Kidney (tissue), 14 donors: ENCODE results near the gene LIAS. TPM values are rescaled to one million over a fixed set of nuclear protein-coding genes. Genes with fewer than 3 reads are reported as not detected.

Source experiments
- DNase-seq, 5 donors: peaks; one replicate each; pipeline ENCODE4 v3.0.0-alpha.2; 2013 to 2020
- FAIRE-seq: peaks from 2 replicates; lab custom pipeline; 2012; peaks lifted over from hg19 to GRCh38; lab: Jason Lieb, UNC
- H3K27ac ChIP-seq, 2 donors: one replicate each; pipeline ENCODE4 v1.7.0; 2013; ENCODE audit warnings: low read depth in 2 of 2, low read length in 2 of 2, inconsistent platforms in 1 of 2
- H3K27me3 ChIP-seq: one replicate; pipeline ENCODE4 v1.7.1; 2013; ENCODE audit warnings: low read length, inconsistent platforms; ENCODE audit not compliant: control insufficient read depth, insufficient read depth
- H3K36me3 ChIP-seq, 3 donors: one replicate each; pipeline versions ENCODE4 v1.7.0 to v1.7.1; 2013; ENCODE audit warnings: low read length in 3 of 3, control low read depth in 1 of 3, inconsistent platforms in 1 of 3; ENCODE audit not compliant: insufficient read depth in 3 of 3, control insufficient read depth in 2 of 3
- H3K4me1 ChIP-seq, 3 donors: one replicate each; pipeline versions ENCODE4 v1.7.0 to v1.7.1; 2013; ENCODE audit warnings: low read length in 3 of 3, inconsistent platforms in 1 of 3, low read depth in 1 of 3; ENCODE audit not compliant: control insufficient read depth in 2 of 3, insufficient read depth in 2 of 3
- H3K4me3 ChIP-seq, 3 donors: one replicate each; pipeline versions ENCODE4 v1.7.0 to v1.8.1; 2013; ENCODE audit warnings: low read length in 3 of 3, control low read depth in 1 of 3, inconsistent platforms in 1 of 3
- H3K9ac ChIP-seq, 3 donors: one replicate each; pipeline versions ENCODE4 v1.7.0 to v1.7.1; 2013; ENCODE audit warnings: low read length in 3 of 3, control low read depth in 1 of 3, inconsistent platforms in 1 of 3
- H3K9me3 ChIP-seq, 3 donors: one replicate each; pipeline versions ENCODE4 v1.7.0 to v1.7.1; 2013; ENCODE audit warnings: low read length in 3 of 3, control low read depth in 1 of 3, inconsistent platforms in 1 of 3; ENCODE audit not compliant: control insufficient read depth in 2 of 3, insufficient read depth in 1 of 3
- CTCF ChIP-seq: IDR thresholded peaks from 3 replicates; pipeline ENCODE4 v1.5.1; 2012; ENCODE audit warnings: mild to moderate bottlenecking, moderate library complexity, borderline replicate concordance; ENCODE audit not compliant: insufficient read depth; ENCODE audit errors: extremely low read depth
- intact Hi-C: fragments of 100-400 bp; cut with DNase I; formaldehyde crosslinking; loops from one replicate; pipeline ENCODE4 v1.11.1; 2022
- polyA plus RNA-seq: library from polyadenylated mRNA; stranded (reverse); fragments of 350-450 nt; fragmentation: Illumina TruSeq; extraction: RNeasy Lipid Tissue Mini Kit (QIAGEN cat#74804); gene quantifications from one replicate; pipeline ENCODE4 v1.2.3, GENCODE V29; 2014; ENCODE audit warnings: low read depth, low replicate concordance; ENCODE audit not compliant: insufficient read depth
- total RNA-seq: library from RNA; stranded (reverse); fragmentation: NEBNext Ultra II Directional; extraction: Animal tissue kit (Norgen Biotek cat#: 25700); gene quantifications from one replicate; pipeline ENCODE4 v1.2.1, GENCODE V29; 2021
- donor health status: control.
- donor health status: control.
- donor health status: control.
- donor health status: control.
- donor health status: control.
- donor health status: DM: yes; HTN: yes; CAD: no.
- donor health status: Normal renal cell carcinoma (clear cell type).

LIAS gene
- total and polyA plus RNA-seq, 2 donors from 2014 or later = 14.9 to 30.5 TPM

GRCh38 chr4:39469429-39470077 lies 10.7 kb downstream of the LIAS start:
- H3K4me1 ChIP-seq = peaks cover 0 to 13% (median 0%) of the 10 kb centered on the region in 3 donors
- peak; percentile 90 for FAIRE-seq
- H3K27me3 ChIP-seq = no peaks in the 10 kb centered on the region
- H3K36me3 ChIP-seq = peaks cover 0 to 5% (median 0%) of the 10 kb centered on the region in 3 donors
- H3K27ac ChIP-seq = peak overlapping the region; percentile 59 to 64
- no peak overlapping the region for H3K9ac ChIP-seq
- TF ChIP-seq CTCF = peak; percentile 80
- peak in 4 of 5 donors; percentile 57 to 95 (median 82) for DNase-seq
- H3K9me3 ChIP-seq = no peaks in the 10 kb centered on the region
- H3K4me3 ChIP-seq = no peak overlapping the region
- intact Hi-C loops = no loop called here

GRCh38 chr4:39470402-39470801 lies 11.5 kb downstream of the LIAS start:
- intact Hi-C loops = no loop called here
- Histone ChIP-seq H3K4me1 (peaks cover 0 to 13% (median 0%) of the 10 kb centered on the region in 3 donors), H3K36me3 (no peaks in the 10 kb centered on the region), H3K27me3 (no peaks in the 10 kb centered on the region), H3K9ac (no peak overlapping the region), H3K9me3 (no peaks in the 10 kb centered on the region), H3K27ac (peak overlapping the region in 1 of 2 donors; percentile 41), H3K4me3 (no peak overlapping the region)
- DNase-seq = no peak
- peak; percentile 42 for FAIRE-seq
- no peak for TF ChIP-seq CTCF

- no peak for TF ChIP-seq CTCF
- H3K9ac ChIP-seq = no peak overlapping the region
- H3K9me3 ChIP-seq = no peaks in the 10 kb centered on the region
- no peak overlapping the region for H3K4me3 ChIP-seq
- DNase-seq (no peak), FAIRE-seq (no peak)
- H3K4me1 ChIP-seq = peaks cover 0 to 12% (median 0%) of the 10 kb centered on the region in 3 donors
- H3K27me3 ChIP-seq = no peaks in the 10 kb centered on the region
- intact Hi-C loops = no loop called here
- no peak overlapping the region for H3K27ac ChIP-seq
- H3K36me3 ChIP-seq = peaks cover 0 to 3% (median 2%) of the 10 kb centered on the region in 3 donors
Observed at GRCh38 chr4:39472396-39472795, 13.5 kb downstream of the LIAS start.
